Skin epidermis (tissue), 12 donors: ENCODE data around the gene ACTMAP.
"Not testable (repeated sequence)": the region's sequence is repeated elsewhere in the genome, so short reads cannot be mapped to it uniquely, and the experiment has no call there.

Experiments used
- H3K27ac ChIP-seq, 21 experiments: fragments of 200-600 bp; sonication (generic) in 11 of 21; one replicate each; pipeline ENCODE4 v1.5.0; 2020; ENCODE audit warnings: mild to moderate bottlenecking in 3 of 21, inconsistent platforms in 2 of 21, moderate library complexity in 2 of 21
- H3K4me3 ChIP-seq, 7 experiments: fragments of 200-600 bp; sonication (generic) in 2 of 7; one replicate each; pipeline ENCODE4 v1.5.0; 2020; ENCODE audit warnings: inconsistent platforms in 2 of 7, mild to moderate bottlenecking in 2 of 7, moderate library complexity in 1 of 7

ACTMAP gene

DNA sequence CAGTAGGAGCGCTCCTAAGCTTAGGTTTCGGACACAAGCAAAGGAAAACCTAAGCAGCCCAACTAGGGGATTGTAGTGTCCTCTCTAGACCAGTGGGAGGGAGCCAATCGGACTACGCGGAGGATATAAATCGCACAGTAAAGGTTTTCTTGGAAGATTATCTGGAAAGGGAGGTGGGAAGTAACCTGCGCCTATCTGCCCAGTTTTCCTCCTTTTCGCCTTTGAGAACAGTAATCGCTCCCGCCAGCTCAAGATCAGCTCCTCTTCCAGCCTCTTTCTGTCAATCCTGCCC is 27.3 kb upstream of the ACTMAP start:
- peak overlapping the region; percentile 68 to 99 (median 94) for H3K27ac ChIP-seq

DNA sequence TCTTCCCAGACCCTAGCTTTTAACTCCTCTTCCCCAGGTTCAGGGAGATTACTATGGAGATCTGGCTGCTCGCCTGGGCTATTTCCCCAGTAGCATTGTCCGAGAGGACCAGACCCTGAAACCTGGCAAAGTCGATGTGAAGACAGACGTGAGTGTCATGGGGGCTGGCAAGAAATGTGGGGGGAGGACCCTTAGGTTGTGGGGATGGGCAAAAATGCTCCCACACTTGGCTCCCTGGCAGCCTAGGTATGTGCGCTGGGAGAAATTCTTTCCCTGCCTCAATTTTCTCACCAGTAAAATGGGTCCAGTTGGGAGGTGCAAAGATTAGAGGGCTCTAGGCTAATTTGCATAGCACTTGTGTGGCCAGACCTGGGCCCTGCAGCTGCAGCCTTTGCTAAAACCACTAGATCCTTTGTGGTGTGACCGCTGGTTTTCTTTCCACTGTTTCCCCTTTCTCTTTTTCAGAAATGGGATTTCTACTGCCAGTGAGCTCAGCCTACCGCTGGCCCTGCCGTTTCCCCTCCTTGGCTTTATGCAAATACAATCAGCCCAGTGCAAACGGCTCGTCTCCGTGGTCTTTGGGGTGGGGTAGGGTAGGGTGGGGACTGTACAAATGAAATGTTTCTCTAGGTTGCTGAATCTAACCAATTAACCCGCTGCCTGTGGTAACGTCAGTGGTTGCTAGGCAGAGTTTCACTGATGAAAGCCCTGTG is 26.8 kb upstream of the ACTMAP start:
- H3K27ac ChIP-seq, result peak overlapping the region; percentile 68 to 99 (median 94)
- H3K4me3 ChIP-seq, result peak overlapping the region; percentile 53 to 83 (median 71)

More for the DNA sequence above, 27.3 kb upstream of the ACTMAP start:
- H3K4me3 ChIP-seq, result peak overlapping the region; percentile 53 to 83 (median 71)

DNA sequence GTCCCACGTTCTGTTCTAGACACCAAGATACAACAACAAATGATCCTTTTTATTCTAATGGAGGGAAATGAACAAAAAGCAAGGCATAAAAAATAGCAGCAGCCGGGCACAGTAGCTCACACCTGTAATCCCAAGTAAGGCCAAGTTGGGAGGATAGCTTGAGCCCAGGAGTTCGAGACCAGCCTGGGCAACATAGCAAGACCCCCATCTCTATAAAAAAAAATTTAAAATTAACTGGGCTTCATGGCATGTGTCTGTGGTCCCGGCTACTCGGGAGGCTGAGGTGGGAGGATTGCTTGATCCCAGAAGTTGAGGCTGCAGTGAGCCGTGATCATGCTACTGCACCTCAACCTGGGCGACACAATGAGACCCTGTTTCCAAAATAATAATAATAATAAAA is 26.1 kb upstream of the ACTMAP start:
- H3K27ac ChIP-seq, result peak overlapping the region in 11 of 21 experiments; percentile 89 to 99 (median 93)
- H3K4me3 ChIP-seq, result no peak overlapping the region

DNA sequence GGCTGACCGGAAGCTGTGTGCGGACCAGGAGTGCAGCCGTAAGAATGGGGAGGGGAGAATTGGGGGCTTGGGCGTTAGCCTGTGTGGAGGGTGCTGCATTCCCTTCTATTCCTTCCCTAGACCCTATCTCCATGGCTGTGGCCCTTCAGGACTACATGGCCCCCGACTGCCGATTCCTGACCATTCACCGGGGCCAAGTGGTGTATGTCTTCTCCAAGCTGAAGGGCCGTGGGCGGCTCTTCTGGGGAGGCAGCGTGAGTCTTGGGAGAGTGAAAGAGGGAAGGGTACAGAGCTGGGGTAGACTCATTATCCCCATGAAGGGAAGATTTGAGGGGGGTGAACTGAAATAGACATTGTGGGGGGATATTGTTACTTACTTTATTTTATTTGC is 25.4 kb upstream of the ACTMAP start:
- H3K4me3 ChIP-seq, result no peak overlapping the region
- peak overlapping the region in 4 of 21 experiments; percentile 30 to 58 (median 52) for H3K27ac ChIP-seq

GRCh38 chr19:40774916-40775631 is 24.8 kb upstream of the ACTMAP start, which contains the start of gene MIA:
Gene MIA (plus strand): TSS chr19:40775521. CDS start chr19:40775543, 22 bp downstream.
- Histone ChIP-seq H3K27ac (peak within 1 kb of the TSS in 7 of 21 experiments; percentile 16 to 89 (median 50)), H3K4me3 (no peak within 1 kb of the TSS)

GRCh38 chr19:40771101-40771862 is 21.0 kb upstream of the ACTMAP start:
- H3K27ac ChIP-seq, result not testable (repeated sequence)

GRCh38 chr19:40768869-40769268 is 18.6 kb upstream of the ACTMAP start:
- H3K4me3 ChIP-seq, result no peak overlapping the region
- H3K27ac ChIP-seq, result no peak overlapping the region

More at GRCh38 chr19:40771101-40771862, 21.0 kb upstream of the ACTMAP start:
- H3K4me3 ChIP-seq, result not testable (repeated sequence)

DNA sequence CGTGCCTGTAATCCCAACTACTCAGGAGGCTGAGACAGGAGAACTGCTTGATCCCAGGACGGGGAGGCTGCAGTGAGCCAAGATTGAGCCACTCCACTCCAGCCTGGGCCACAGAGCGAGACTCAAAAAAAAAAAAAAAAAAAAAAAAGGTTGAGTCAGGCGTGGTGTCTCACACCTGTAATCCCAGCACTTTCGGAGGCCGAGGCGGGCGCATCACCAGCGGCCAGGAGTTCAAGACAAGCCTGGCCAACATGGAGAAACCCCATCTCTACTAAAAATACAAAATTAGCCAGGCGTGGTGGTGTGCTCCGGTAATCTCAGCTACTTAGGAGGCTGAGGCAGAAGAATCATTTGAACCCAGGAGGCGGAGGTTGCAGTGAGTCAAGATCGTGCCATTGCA is 16.1 kb upstream of the ACTMAP start:
- H3K4me3 ChIP-seq, result not testable (repeated sequence)

GRCh38 chr19:40763963-40764362 is 13.7 kb upstream of the ACTMAP start:
- Histone ChIP-seq H3K27ac (no peak overlapping the region), H3K4me3 (no peak overlapping the region)

More for the DNA sequence above, 16.1 kb upstream of the ACTMAP start:
- not testable (repeated sequence) for H3K27ac ChIP-seq

DNA sequence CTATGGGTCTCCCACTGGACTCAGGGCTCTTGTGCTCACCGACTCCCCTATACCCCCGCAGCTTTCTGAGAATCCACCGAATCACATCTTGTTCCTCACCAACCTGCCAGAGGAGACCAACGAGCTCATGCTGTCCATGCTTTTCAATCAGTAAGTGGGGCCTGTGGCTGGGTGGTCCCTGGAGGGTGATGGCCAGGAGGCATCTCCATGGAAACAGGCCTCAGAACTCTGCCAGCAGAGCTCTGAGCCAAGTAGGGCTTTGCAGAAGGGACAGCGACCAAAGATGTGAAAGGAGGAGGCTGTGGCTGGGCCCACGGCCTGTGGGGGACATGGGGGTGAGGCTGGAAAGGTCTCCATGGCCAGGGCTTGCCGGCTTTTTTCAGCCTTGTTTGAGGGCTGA is 13.2 kb upstream of the ACTMAP start:
- no peak overlapping the region for H3K4me3 ChIP-seq
- peak overlapping the region in 1 of 21 experiments; percentile 22 for H3K27ac ChIP-seq

DNA sequence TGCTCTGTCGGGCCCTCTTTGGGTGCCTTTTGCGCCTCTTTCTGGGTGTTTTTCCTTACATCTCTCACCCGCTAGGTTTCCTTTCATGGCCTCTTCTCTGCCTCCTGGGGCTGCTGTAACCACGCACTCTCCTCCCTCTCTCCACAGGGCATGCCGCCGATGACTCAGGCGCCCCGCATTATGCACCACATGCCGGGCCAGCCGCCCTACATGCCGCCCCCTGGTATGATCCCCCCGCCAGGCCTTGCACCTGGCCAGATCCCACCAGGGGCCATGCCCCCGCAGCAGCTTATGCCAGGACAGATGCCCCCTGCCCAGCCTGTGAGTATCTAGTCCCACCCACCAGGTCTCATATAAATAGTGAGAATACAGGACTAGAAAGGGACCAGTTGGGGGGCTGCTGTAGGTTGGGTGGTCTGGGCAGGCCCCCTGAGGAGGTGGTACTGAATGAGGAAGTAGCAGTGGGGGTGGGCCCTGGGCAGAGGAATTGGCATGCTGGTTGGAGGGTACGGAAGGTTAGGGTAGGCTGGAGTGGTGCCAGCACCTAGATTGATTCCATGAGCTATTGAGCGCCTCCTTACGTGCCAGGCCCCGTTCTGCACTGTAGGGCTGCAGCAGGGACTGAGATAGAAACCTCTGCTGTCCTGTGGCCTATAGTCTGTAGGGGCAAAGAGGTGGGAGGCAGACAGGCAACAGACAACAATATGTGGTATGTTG is 12.6 kb upstream of the ACTMAP start:
- peak overlapping the region in 8 of 21 experiments; percentile 10 to 75 (median 20) for H3K27ac ChIP-seq
- no peak overlapping the region for H3K4me3 ChIP-seq

DNA sequence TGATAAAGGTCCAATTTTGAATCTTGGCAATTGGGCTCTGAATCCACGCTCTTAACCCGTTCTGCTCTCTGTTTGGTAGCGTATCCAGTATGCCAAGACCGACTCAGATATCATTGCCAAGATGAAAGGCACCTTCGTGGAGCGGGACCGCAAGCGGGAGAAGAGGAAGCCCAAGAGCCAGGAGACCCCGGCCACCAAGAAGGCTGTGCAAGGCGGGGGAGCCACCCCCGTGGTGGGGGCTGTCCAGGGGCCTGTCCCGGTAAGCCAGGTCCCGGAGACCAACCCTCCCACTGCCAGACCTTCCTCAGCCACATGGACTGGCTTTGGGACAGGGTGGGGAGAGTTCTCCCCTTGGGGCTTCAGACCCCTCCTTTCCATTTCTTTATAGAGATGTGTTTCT is 9.1 kb upstream of the ACTMAP start:
- H3K4me3 ChIP-seq, result no peak overlapping the region
- H3K27ac ChIP-seq, result peak overlapping the region in 1 of 21 experiments; percentile 7

- no peak overlapping the region for H3K4me3 ChIP-seq
- no peak overlapping the region for H3K27ac ChIP-seq
Observed at GRCh38 chr19:40758491-40758890, 8.2 kb upstream of the ACTMAP start.

- no peak overlapping the region for H3K4me3 ChIP-seq
- H3K27ac ChIP-seq, result peak overlapping the region in 3 of 21 experiments; percentile 9 to 21 (median 13)
Observed at GRCh38 chr19:40756502-40757110, 6.3 kb upstream of the ACTMAP start.

DNA sequence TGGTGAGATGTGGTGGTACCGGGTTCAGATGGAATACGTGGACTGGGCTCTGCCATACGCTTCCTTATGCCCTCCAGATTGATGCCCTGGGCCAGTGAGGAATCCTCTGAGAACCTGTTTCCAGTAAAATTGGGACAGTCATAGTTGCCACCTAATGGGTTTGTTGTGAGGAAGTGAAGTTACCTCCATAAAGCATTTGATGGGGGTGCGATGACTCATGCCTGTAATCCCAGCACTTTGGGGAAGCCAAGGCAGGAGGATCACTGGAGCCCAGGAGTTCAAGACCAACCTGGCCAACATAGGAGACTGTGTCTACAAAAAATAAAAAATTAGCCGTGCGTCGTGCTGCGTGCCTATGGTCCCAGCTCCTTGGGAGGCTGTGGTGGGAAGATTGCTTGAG is 5.5 kb upstream of the ACTMAP start:
- Histone ChIP-seq H3K27ac (peak overlapping the region in 4 of 21 experiments; percentile 4 to 83 (median 26)), H3K4me3 (no peak overlapping the region)

- peak overlapping the region in 5 of 21 experiments; percentile 4 to 83 (median 39) for H3K27ac ChIP-seq
- no peak overlapping the region for H3K4me3 ChIP-seq
Observed at GRCh38 chr19:40755248-40755624, 5.0 kb upstream of the ACTMAP start.

- peak overlapping the region in 1 of 7 experiments; percentile 17 for H3K4me3 ChIP-seq
- peak overlapping the region in 16 of 21 experiments; percentile 11 to 83 (median 50) for H3K27ac ChIP-seq
Observed at GRCh38 chr19:40754611-40755247, 4.5 kb upstream of the ACTMAP start.

GRCh38 chr19:40752257-40752781 is 2.0 kb upstream of the ACTMAP start:
- H3K4me3 ChIP-seq, result peak overlapping the region; percentile 61 to 82 (median 70)
- H3K27ac ChIP-seq, result peak overlapping the region in 19 of 21 experiments; percentile 76 to 98 (median 91)
